GM06990 (cell line): ENCODE results near the gene TNS1.

Experiments
- DNase-seq: peaks from one replicate; pipeline ENCODE4 v3.0.0-alpha.2; 2011; ENCODE audit not compliant: insufficient read length; ENCODE audit errors: extremely low read depth
- H3K27me3 ChIP-seq: replicated peaks from 2 replicates; pipeline ENCODE4 v1.6.0; 2011; ENCODE audit warnings: low read length; ENCODE audit not compliant: control insufficient read depth, insufficient read depth
- H3K36me3 ChIP-seq: 2 replicates; pipeline ENCODE4 v1.5.1; 2011; ENCODE audit warnings: low read length; ENCODE audit not compliant: control insufficient read depth, insufficient read depth
- H3K4me3 ChIP-seq: replicated peaks from 2 replicates; pipeline ENCODE4 v1.5.1; 2011; ENCODE audit warnings: low read depth, mild to moderate bottlenecking, control low read depth, low read length
- TF ChIP-seq, protein P1 (sequence below): IDR thresholded peaks from 2 replicates; pipeline ENCODE4 v1.5.1; 2011; ENCODE audit warnings: low read length, control low read depth, mild to moderate bottlenecking, inconsistent platforms; ENCODE audit not compliant: insufficient read depth, poor library complexity, severe bottlenecking

TNS1 gene

DNA sequence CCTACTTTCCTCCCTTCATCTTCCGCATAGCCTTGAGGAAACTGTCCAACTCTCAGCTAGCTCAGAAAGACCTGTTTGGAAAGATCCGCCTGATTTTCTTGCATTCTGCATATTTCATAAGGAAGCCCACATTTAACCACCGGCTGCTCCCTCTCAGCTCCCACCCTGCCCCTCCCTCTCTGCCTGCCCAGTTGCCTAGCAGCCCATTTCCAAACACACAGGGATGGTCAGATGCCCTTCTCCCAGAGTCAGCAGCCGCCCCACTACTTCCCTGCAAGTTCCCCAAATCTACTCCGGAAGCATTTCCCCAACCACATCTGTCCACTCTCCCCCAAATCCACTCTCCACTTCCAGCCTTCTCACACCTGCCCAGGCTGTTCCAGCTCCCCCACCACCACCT, 96.0 kb downstream of the TNS1 start:
- Histone ChIP-seq H3K4me3 (no peak overlapping the region), H3K27me3 (peaks cover 2% of the 10 kb centered on the region; the same call in 1 of the 2 replicates), H3K36me3 (no peaks in the 10 kb centered on the region)
- no peak for DNase-seq
- TF ChIP-seq, protein P1, sequence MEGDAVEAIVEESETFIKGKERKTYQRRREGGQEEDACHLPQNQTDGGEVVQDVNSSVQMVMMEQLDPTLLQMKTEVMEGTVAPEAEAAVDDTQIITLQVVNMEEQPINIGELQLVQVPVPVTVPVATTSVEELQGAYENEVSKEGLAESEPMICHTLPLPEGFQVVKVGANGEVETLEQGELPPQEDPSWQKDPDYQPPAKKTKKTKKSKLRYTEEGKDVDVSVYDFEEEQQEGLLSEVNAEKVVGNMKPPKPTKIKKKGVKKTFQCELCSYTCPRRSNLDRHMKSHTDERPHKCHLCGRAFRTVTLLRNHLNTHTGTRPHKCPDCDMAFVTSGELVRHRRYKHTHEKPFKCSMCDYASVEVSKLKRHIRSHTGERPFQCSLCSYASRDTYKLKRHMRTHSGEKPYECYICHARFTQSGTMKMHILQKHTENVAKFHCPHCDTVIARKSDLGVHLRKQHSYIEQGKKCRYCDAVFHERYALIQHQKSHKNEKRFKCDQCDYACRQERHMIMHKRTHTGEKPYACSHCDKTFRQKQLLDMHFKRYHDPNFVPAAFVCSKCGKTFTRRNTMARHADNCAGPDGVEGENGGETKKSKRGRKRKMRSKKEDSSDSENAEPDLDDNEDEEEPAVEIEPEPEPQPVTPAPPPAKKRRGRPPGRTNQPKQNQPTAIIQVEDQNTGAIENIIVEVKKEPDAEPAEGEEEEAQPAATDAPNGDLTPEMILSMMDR, result no peak

DNA sequence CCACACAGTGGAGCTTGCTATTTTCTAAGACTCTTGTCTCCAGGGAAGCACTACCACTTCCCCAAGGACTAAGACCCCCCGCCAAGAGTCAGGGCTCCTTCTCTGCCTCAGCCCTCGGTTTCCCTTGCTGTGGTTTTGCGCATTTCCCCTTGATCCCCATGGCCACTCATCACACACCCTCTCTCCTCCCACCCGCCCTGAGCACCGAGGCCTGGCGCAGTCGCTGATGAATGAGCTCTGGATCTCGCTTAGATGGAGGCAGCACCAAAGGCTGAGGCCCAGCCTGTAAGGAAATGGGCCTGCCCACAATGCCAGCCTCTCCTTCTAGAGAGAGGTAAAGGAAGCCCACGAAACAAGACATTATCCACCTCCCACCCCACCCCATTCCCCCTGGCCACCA, 96.9 kb downstream of the TNS1 start:
- Histone ChIP-seq H3K27me3 (peaks cover 2% of the 10 kb centered on the region; the same call in 1 of the 2 replicates), H3K36me3 (no peaks in the 10 kb centered on the region), H3K4me3 (no peak overlapping the region)
- TF ChIP-seq, protein P1, result no peak
- no peak for DNase-seq

DNA sequence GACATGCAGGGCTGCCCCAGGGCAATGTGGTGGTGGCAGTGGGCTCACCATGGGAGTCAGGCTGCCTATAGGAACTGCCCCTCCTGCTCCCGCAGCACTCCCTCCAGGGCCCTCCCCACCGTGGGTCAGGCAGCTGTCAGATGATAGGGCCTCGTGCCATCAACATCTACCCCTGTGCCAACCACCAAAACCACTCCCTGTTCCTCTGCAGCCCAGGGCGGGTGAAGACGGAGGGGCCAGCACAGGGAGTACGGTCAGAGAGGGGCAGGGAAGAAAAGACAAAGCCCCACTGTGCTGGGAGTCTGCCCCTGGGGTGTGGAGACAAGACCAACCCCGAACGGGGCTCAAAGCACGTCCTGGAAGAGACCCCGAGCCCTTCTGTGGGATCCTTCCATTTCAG, 97.4 kb downstream of the TNS1 start:
- Histone ChIP-seq H3K36me3 (no peaks in the 10 kb centered on the region), H3K4me3 (no peak overlapping the region), H3K27me3 (peaks cover 2% of the 10 kb centered on the region; the same call in 1 of the 2 replicates)
- TF ChIP-seq, protein P1, result no peak
- DNase-seq, result no peak

DNA sequence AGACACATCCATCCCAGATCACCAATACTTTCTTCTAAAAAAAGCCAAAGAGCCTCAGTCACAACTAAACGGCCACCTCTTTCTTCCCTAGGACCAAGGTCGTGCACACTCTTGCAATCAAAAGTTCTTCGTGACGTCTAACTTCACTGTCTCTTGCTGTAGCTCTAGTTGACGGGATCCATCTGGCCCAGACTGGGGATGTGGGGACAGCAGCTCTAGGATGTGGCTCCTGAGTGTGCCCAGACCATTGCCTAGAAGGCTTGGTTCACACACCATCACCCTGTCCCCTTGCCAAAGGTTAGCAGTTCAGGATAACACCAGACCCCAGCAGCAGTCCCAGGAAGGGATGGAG, 98.2 kb downstream of the TNS1 start:
- TF ChIP-seq, protein P1, result no peak
- DNase-seq, result no peak
- Histone ChIP-seq H3K36me3 (no peaks in the 10 kb centered on the region), H3K4me3 (no peak overlapping the region), H3K27me3 (peaks cover 2% of the 10 kb centered on the region; the same call in 1 of the 2 replicates)

DNA sequence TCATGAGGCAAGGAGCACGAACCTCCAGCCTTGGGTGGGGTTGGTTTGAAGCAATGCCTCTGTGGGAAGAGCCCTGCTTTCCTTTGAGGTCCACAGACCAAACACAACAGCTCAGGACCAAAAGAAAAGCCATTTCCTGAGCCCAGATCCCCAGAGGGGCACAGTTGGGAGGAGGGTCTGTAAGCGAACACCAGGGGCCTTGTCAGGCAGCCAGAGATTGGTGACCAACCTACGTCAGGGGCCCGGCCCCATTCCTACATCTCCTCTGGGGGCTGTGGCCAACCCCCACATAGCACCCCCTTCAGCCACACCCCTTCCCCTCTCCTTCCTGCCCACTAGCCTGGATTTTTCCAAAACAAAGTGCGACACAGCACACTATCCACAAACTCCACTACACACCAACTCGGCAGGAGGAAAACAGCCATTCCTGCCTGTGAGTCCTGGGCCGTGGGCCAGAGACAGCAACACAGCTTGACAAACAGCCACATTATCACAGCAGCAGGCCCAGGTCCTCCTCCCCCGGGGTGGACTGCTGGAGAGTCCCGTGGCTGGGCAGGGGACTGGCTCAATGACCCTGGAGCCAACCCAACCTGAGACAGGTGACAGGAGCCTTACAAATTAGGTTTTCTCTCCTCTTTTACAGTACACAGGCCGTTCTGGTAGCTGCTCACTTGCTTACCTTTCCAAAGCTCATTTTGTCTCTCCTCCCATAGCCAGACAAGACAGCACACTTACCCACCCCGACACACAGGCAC, 98.8 kb downstream of the TNS1 start:
- TF ChIP-seq, protein P1, result no peak
- Histone ChIP-seq H3K4me3 (no peak overlapping the region), H3K27me3 (peaks cover 2% of the 10 kb centered on the region; the same call in 1 of the 2 replicates), H3K36me3 (no peaks in the 10 kb centered on the region)
- DNase-seq, result no peak
